A549 (cell line): ENCODE results near the gene TSPO2.

ENCODE experiments used
- CTCF ChIP-seq: fragments of >200 bp; sonication (Bioruptor Twin); formaldehyde crosslinking; IDR thresholded peaks from 3 replicates; pipeline ENCODE4 v1.5.1; 2016
- EP300 ChIP-seq, 2 experiments: fragments of >200 bp; sonication (Bioruptor Twin); formaldehyde crosslinking; IDR thresholded peaks; 2 replicates in 1 of 2; 3 replicates in 1 of 2; pipeline ENCODE4 v1.6.1; 2016 to 2017
- FOSL2 ChIP-seq, 2 experiments: fragments of 450-650 bp in 1 of 2; fragments of >200 bp in 1 of 2; sonication (Bioruptor Twin) in 1 of 2; formaldehyde crosslinking; IDR thresholded peaks; 2 replicates each; pipeline versions ENCODE4 v1.5.0 to v1.6.1; 2016 to 2020; ENCODE audit warnings: mild to moderate bottlenecking in 1 of 2, moderate library complexity in 1 of 2
- HDAC2 ChIP-seq: fragments of 200-600 bp; sonication (generic); IDR thresholded peaks from 2 replicates; pipeline ENCODE4 v1.6.1; 2016
- HMGXB4 ChIP-seq: fragments of 250-450 bp; sonication (Bioruptor Pico); IDR thresholded peaks from 2 replicates; pipeline ENCODE4 v1.5.0; 2021; ENCODE audit warnings: mild to moderate bottlenecking, moderate library complexity, borderline replicate concordance
- JUNB ChIP-seq: fragments of >200 bp; sonication (Bioruptor Twin); formaldehyde crosslinking; IDR thresholded peaks from 2 replicates; pipeline ENCODE4 v1.6.1; 2016
- KDM1A ChIP-seq: fragments of 200-600 bp; sonication (generic); IDR thresholded peaks from 2 replicates; pipeline ENCODE4 v1.6.1; 2016; ENCODE audit warnings: low read depth, mild to moderate bottlenecking
- MAZ ChIP-seq: fragments of 150-350 bp; IDR thresholded peaks from 2 replicates; pipeline ENCODE4 v1.6.1; 2014; ENCODE audit warnings: antibody characterized with exemption, low read depth, low read length, borderline replicate concordance
- MYC ChIP-seq: IDR thresholded peaks from 2 replicates; pipeline ENCODE4 v1.6.1; 2012; ENCODE audit warnings: mild to moderate bottlenecking, inconsistent platforms, low read length, improper control_type of control experiment, borderline replicate concordance
- NPAS2 ChIP-seq: fragments of 250-450 bp; sonication (Bioruptor Pico); IDR thresholded peaks from 2 replicates; pipeline ENCODE4 v1.8.0; 2022; ENCODE audit warnings: mild to moderate bottlenecking, moderate library complexity, borderline replicate concordance
- POLR2A ChIP-seq: IDR thresholded peaks from 2 replicates; pipeline ENCODE4 v1.6.1; 2012; ENCODE audit warnings: mild to moderate bottlenecking, low read length
- REST ChIP-seq: fragments of 200-600 bp; sonication (generic); IDR thresholded peaks from 2 replicates; pipeline ENCODE4 v1.6.1; 2016; ENCODE audit warnings: antibody characterized with exemption, mild to moderate bottlenecking, moderate library complexity

GRCh38 chr6:41046084-41046483 is 3.8 kb downstream of the TSPO2 start:
- TF ChIP-seq CTCF (no peak), KDM1A (no peak), MAZ (no peak), REST (no peak), POLR2A (no peak), HMGXB4 (CRISPR knock-in tag) (no peak), MYC (no peak), HDAC2 (no peak), NPAS2 (CRISPR knock-in tag) (no peak), EP300 (IDR thresholded peaks at IDR 0.05) (no peak), FOSL2 (IDR thresholded peaks at IDR 0.05) (no peak), FOSL2 (CRISPR knock-in tag; IDR thresholded peaks at IDR 0.05) (no peak), JUNB (no peak)
